K562 (cell line): ENCODE results near the gene DYNLT2. TPM values are rescaled to one million over a fixed set of nuclear protein-coding genes. Genes with fewer than 3 reads are reported as not detected.

Experiments used
- CAMTA2 ChIP-seq: fragments of 250-450 bp; sonication (Bioruptor Pico); conservative IDR thresholded peaks from 2 replicates; pipeline ENCODE4 v1.5.1; 2022
- ELF4 ChIP-seq: fragments of 450-650 bp; formaldehyde crosslinking; IDR thresholded peaks from 2 replicates; pipeline ENCODE4 v1.4.0; 2022; ENCODE audit warnings: missing genetic modification characterization
- FUS ChIP-seq: fragments of 200-400 bp; formaldehyde crosslinking; optimal IDR thresholded peaks from 2 replicates; pipeline ENCODE3; 2017; ENCODE audit warnings: low read depth, low read length
- KDM4B ChIP-seq, 2 experiments: fragments of 450-650 bp in 1 of 2; sonication (generic) in 1 of 2; IDR thresholded peaks; 2 replicates each; pipeline ENCODE4 v1.6.1; 2016 to 2017; ENCODE audit warnings: borderline replicate concordance in 2 of 2, antibody characterized with exemption in 1 of 2, low read depth in 1 of 2, mild to moderate bottlenecking in 1 of 2
- NR1H2 ChIP-seq: sonication (generic); formaldehyde crosslinking; IDR thresholded peaks from 2 replicates; pipeline ENCODE4 v1.4.0; 2020; ENCODE audit warnings: mild to moderate bottlenecking, missing genetic modification reagents
- POLR2H ChIP-seq: IDR thresholded peaks from 2 replicates; pipeline ENCODE4 v1.6.1; 2016; ENCODE audit warnings: missing genetic modification characterization, low read depth, mild to moderate bottlenecking, control low read depth, missing compliant biosample characterization, moderate library complexity
- RB1 ChIP-seq: fragments of 450-650 bp; IDR thresholded peaks from 2 replicates; pipeline ENCODE4 v1.6.1; 2017; ENCODE audit warnings: low read depth, mild to moderate bottlenecking
- TAL1 ChIP-seq: fragments of 450-650 bp; IDR thresholded peaks from 2 replicates; pipeline ENCODE4 v1.6.1; 2016; ENCODE audit warnings: mild to moderate bottlenecking
- TRIM28 ChIP-seq: fragments of 450-650 bp; IDR thresholded peaks from 2 replicates; pipeline ENCODE4 v1.6.1; 2017
- ZC3H11A ChIP-seq: IDR thresholded peaks from 2 replicates; pipeline ENCODE4 v1.6.1; 2012; ENCODE audit warnings: low read depth, low read length, improper control_type of control experiment
- ZFP1 ChIP-seq: fragments of 450-650 bp; formaldehyde crosslinking; IDR thresholded peaks from 2 replicates; pipeline ENCODE4 v1.4.0; 2020; ENCODE audit warnings: mild to moderate bottlenecking, mixed read lengths
- ZFP30 ChIP-seq: fragments of 250-450 bp; sonication (Bioruptor Pico); IDR thresholded peaks from 2 replicates; pipeline ENCODE4 v1.8.0; 2022; ENCODE audit warnings: moderate library complexity, mild to moderate bottlenecking, inconsistent platforms, borderline replicate concordance
- ZFP36 ChIP-seq: fragments of 150-350 bp; IDR thresholded peaks from 2 replicates; pipeline ENCODE4 v1.6.1; 2018; ENCODE audit warnings: low read length, low read depth; ENCODE audit not compliant: partially characterized antibody
- ZNF184 ChIP-seq: sonication (generic); formaldehyde crosslinking; IDR thresholded peaks from 2 replicates; pipeline ENCODE4 v1.5.0; 2020; ENCODE audit warnings: missing genetic modification reagents
- ZNF23 ChIP-seq: fragments of 250-450 bp; sonication (Bioruptor Pico); IDR thresholded peaks from 2 replicates; pipeline ENCODE4 v1.4.0; 2020; ENCODE audit warnings: mild to moderate bottlenecking
- ZNF311 ChIP-seq: fragments of 250-450 bp; sonication (Bioruptor Pico); IDR thresholded peaks from 2 replicates; pipeline ENCODE4 v1.4.0; 2020; ENCODE audit warnings: mild to moderate bottlenecking, moderate library complexity
- ZNF347 ChIP-seq: fragments of 450-650 bp; formaldehyde crosslinking; IDR thresholded peaks from 2 replicates; pipeline ENCODE4 v1.4.0; 2020; ENCODE audit warnings: low read depth, mild to moderate bottlenecking, moderate library complexity
- ZNF785 ChIP-seq: fragments of 250-450 bp; sonication (Bioruptor Pico); IDR thresholded peaks from 2 replicates; pipeline ENCODE4 v1.4.0; 2020; ENCODE audit warnings: mild to moderate bottlenecking
- polyA plus RNA-seq, 8 experiments: library from polyadenylated mRNA; depleted of rRNA in 4 of 8; stranded (reverse) in 5 of 8; unstranded in 3 of 8; fragments of >200 nt; fragmentation: Nextera tagmentation in 2 of 8; fragmentation: Illumina TruSeq in 1 of 8; extraction: Ambion mirVana in 2 of 8; extraction: Trizol in 1 of 8; gene quantifications; 2 replicates each; pipeline versions ENCODE4 v1.2.1 to v1.2.3, GENCODE V29; 2011 to 2014; ENCODE audit warnings: inconsistent platforms in 1 of 8, missing spikeins in 1 of 8
- total RNA-seq, 7 experiments: library from RNA; depleted of rRNA in 6 of 7; stranded (reverse); fragments of >200 nt in 6 of 7; fragmentation: Illumina TruSeq in 2 of 7; extraction: Trizol in 2 of 7; gene quantifications; 2 replicates each; pipeline versions ENCODE4 v1.2.1 to v1.2.3, GENCODE V29; 2011 to 2021; ENCODE audit warnings: low replicate concordance in 1 of 7
- TF ChIP-seq, protein P1 (sequence below): fragments of 250-450 bp; sonication (Bioruptor Pico); IDR thresholded peaks from 2 replicates; pipeline ENCODE4 v1.4.0; 2020; ENCODE audit warnings: mild to moderate bottlenecking, moderate library complexity
- TF ChIP-seq, protein P2 (sequence below): fragments of 450-650 bp; IDR thresholded peaks from 2 replicates; pipeline ENCODE4 v1.6.1; 2014; ENCODE audit warnings: low read depth, mild to moderate bottlenecking, moderate library complexity, borderline replicate concordance
- TF ChIP-seq, protein P3 (sequence below): fragments of 250-450 bp; sonication (Bioruptor Pico); IDR thresholded peaks from 2 replicates; pipeline ENCODE4 v1.8.0; 2021; ENCODE audit warnings: moderate library complexity, mild to moderate bottlenecking, inconsistent platforms

DYNLT2 gene
- total and polyA plus RNA-seq, 9 of the 15 experiments (the other 6 are each of a cell fraction or from before 2014, with no cell fraction given), result 2.0 to 12.8 (median 6.3) TPM

DNA sequence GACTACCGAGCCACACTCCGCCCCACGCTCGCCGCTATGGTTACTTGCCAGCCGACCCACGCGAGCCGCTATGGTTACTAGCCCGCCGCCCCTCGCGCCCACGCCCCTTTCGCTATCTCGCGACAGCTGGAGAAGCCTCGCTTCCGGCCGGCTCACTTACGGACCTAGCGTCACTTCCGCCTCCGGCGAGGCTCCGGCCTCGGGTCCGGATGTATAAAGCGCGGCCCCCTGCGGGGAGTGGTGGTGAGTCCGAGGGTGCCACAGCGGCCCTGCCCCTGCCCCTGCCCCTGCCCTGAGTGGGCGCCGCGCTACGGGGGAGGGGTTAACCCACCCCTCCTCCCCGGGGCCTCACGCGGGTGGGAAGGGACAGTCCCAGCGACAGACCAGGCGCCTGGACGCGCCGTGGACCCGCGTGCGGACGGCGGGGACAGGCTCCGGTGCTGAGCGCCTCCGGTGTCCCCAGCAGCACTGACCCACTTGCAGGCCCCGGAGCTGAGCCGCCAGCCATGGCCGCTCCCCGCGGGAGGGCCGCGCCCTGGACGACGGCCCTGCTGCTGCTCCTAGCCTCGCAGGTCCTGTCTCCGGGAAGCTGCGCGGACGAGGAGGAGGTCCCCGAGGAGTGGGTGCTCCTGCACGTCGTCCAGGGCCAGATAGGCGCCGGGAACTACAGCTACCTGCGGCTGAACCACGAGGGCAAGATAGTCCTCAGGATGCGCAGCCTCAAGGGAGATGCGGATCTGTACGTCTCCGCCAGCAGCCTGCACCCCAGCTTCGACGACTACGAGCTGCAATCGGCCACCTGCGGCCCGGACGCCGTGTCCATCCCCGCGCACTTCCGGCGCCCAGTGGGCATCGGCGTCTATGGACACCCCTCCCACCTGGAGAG is 49.2 kb downstream of the DYNLT2 start, which contains the start of the genes C6orf120 and WDR27 (continued):
- TF ChIP-seq KDM4B (IDR thresholded peaks at IDR 0.05; ENCODE audit: borderline replicate concordance in 2 of 2, low read depth in 1 of 2) (peak in 1 of 2 experiments; percentile 65; a peak in 1 of 4 replicates), FUS (no peak), ZNF347 (CRISPR knock-in tag) (no peak), ZFP30 (CRISPR knock-in tag) (no peak), RB1 (peak; percentile 52), ZNF311 (CRISPR knock-in tag) (no peak), TAL1 (no peak), ZNF785 (no peak), ZC3H11A (no peak), ELF4 (CRISPR knock-in tag) (no peak; the same call in 1 of the 2 replicates), CAMTA2 (CRISPR knock-in tag) (no peak), ZFP1 (no peak), ZNF184 (CRISPR knock-in tag) (no peak), NR1H2 (CRISPR knock-in tag) (no peak), ZNF23 (CRISPR knock-in tag) (0 out of 2 replicates have a peak, but pooled peaks have one; percentile 34), TRIM28 (no peak), ZFP36 (no peak), POLR2H (tag) (peak; percentile 90)
- TF ChIP-seq, protein P1, sequence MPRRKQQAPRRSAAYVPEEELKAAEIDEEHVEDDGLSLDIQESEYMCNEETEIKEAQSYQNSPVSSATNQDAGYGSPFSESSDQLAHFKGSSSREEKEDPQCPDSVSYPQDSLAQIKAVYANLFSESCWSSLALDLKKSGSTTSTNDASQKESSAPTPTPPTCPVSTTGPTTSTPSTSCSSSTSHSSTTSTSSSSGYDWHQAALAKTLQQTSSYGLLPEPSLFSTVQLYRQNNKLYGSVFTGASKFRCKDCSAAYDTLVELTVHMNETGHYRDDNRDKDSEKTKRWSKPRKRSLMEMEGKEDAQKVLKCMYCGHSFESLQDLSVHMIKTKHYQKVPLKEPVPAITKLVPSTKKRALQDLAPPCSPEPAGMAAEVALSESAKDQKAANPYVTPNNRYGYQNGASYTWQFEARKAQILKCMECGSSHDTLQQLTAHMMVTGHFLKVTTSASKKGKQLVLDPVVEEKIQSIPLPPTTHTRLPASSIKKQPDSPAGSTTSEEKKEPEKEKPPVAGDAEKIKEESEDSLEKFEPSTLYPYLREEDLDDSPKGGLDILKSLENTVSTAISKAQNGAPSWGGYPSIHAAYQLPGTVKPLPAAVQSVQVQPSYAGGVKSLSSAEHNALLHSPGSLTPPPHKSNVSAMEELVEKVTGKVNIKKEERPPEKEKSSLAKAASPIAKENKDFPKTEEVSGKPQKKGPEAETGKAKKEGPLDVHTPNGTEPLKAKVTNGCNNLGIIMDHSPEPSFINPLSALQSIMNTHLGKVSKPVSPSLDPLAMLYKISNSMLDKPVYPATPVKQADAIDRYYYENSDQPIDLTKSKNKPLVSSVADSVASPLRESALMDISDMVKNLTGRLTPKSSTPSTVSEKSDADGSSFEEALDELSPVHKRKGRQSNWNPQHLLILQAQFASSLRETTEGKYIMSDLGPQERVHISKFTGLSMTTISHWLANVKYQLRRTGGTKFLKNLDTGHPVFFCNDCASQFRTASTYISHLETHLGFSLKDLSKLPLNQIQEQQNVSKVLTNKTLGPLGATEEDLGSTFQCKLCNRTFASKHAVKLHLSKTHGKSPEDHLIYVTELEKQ (CRISPR knock-in tag), result no peak
- TF ChIP-seq, protein P2, sequence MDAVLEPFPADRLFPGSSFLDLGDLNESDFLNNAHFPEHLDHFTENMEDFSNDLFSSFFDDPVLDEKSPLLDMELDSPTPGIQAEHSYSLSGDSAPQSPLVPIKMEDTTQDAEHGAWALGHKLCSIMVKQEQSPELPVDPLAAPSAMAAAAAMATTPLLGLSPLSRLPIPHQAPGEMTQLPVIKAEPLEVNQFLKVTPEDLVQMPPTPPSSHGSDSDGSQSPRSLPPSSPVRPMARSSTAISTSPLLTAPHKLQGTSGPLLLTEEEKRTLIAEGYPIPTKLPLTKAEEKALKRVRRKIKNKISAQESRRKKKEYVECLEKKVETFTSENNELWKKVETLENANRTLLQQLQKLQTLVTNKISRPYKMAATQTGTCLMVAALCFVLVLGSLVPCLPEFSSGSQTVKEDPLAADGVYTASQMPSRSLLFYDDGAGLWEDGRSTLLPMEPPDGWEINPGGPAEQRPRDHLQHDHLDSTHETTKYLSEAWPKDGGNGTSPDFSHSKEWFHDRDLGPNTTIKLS, result peak; percentile 90
- TF ChIP-seq, protein P3, sequence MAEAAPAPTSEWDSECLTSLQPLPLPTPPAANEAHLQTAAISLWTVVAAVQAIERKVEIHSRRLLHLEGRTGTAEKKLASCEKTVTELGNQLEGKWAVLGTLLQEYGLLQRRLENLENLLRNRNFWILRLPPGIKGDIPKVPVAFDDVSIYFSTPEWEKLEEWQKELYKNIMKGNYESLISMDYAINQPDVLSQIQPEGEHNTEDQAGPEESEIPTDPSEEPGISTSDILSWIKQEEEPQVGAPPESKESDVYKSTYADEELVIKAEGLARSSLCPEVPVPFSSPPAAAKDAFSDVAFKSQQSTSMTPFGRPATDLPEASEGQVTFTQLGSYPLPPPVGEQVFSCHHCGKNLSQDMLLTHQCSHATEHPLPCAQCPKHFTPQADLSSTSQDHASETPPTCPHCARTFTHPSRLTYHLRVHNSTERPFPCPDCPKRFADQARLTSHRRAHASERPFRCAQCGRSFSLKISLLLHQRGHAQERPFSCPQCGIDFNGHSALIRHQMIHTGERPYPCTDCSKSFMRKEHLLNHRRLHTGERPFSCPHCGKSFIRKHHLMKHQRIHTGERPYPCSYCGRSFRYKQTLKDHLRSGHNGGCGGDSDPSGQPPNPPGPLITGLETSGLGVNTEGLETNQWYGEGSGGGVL (CRISPR knock-in tag), result no peak
